H9 (cell line): ENCODE results near the gene STPG1. TPM values are rescaled to one million over a fixed set of nuclear protein-coding genes. Genes with fewer than 3 reads are reported as not detected.

Experiments used
- DNase-seq: peaks from one replicate; pipeline ENCODE4 v3.0.0-alpha.2; 2017
- H2AFZ ChIP-seq: one replicate; pipeline ENCODE4 v1.6.1; 2013; ENCODE audit warnings: mild to moderate bottlenecking, low read length, control low read depth, moderate library complexity
- H2AK5ac ChIP-seq: 2 replicates; pipeline ENCODE4 v1.6.1; 2013; ENCODE audit warnings: low read length, control low read depth, mixed read lengths; ENCODE audit not compliant: insufficient read length
- H2BK120ac ChIP-seq: one replicate; pipeline ENCODE4 v1.6.1; 2013; ENCODE audit warnings: low read depth, mild to moderate bottlenecking, low read length, control low read depth, inconsistent platforms; ENCODE audit not compliant: poor library complexity, severe bottlenecking
- H2BK12ac ChIP-seq: 2 replicates; pipeline ENCODE4 v1.6.1; 2013; ENCODE audit warnings: low read length, control low read depth, mixed read lengths, low read depth; ENCODE audit not compliant: insufficient read length
- H2BK15ac ChIP-seq: 2 replicates; pipeline ENCODE4 v1.6.1; 2013; ENCODE audit warnings: low read depth, low read length, control low read depth
- H2BK20ac ChIP-seq: one replicate; pipeline ENCODE4 v1.6.1; 2013; ENCODE audit warnings: low read depth, mild to moderate bottlenecking, low read length, control low read depth, inconsistent platforms; ENCODE audit not compliant: poor library complexity, severe bottlenecking
- H2BK5ac ChIP-seq: 2 replicates; pipeline ENCODE4 v1.6.1; 2013; ENCODE audit warnings: low read length, control low read depth, mixed read lengths; ENCODE audit not compliant: insufficient read length
- H3K14ac ChIP-seq: 2 replicates; pipeline ENCODE4 v1.6.1; 2013; ENCODE audit warnings: low read length, control low read depth; ENCODE audit not compliant: insufficient read depth
- H3K18ac ChIP-seq: 2 replicates; pipeline ENCODE4 v1.6.1; 2013; ENCODE audit warnings: low read depth, mild to moderate bottlenecking, mixed read lengths, low read length, control low read depth; ENCODE audit not compliant: insufficient read length
- H3K23ac ChIP-seq: 2 replicates; pipeline ENCODE4 v1.6.1; 2013; ENCODE audit warnings: low read length, control low read depth, mixed read lengths, low read depth; ENCODE audit not compliant: insufficient read length
- H3K23me2 ChIP-seq: 2 replicates; pipeline ENCODE4 v1.6.1; 2013; ENCODE audit warnings: low read depth, mild to moderate bottlenecking, mixed read lengths, low read length, control low read depth; ENCODE audit not compliant: insufficient read length, poor library complexity, severe bottlenecking
- H3K27ac ChIP-seq: 2 replicates; pipeline ENCODE4 v1.5.1; 2013; ENCODE audit warnings: low read length, control low read depth, mixed read lengths, low read depth; ENCODE audit not compliant: insufficient read length
- H3K27me3 ChIP-seq: 2 replicates; pipeline ENCODE4 v1.6.1; 2013; ENCODE audit warnings: low read length, control low read depth, inconsistent platforms; ENCODE audit not compliant: insufficient read depth
- H3K4ac ChIP-seq: 2 replicates; pipeline ENCODE4 v1.6.1; 2013; ENCODE audit warnings: low read depth, mild to moderate bottlenecking, control low read depth, inconsistent platforms, low read length, moderate library complexity
- H3K4me1 ChIP-seq: 2 replicates; pipeline ENCODE4 v1.6.1; 2013; ENCODE audit warnings: low read length, control low read depth, inconsistent platforms; ENCODE audit not compliant: insufficient read depth
- H3K4me2 ChIP-seq: 2 replicates; pipeline ENCODE4 v1.6.1; 2013; ENCODE audit warnings: low read length, control low read depth, mixed read lengths; ENCODE audit not compliant: insufficient read length, insufficient read depth
- H3K56ac ChIP-seq: 2 replicates; pipeline ENCODE4 v1.6.1; 2013; ENCODE audit warnings: low read depth, mild to moderate bottlenecking, mixed read lengths, low read length, control low read depth; ENCODE audit not compliant: insufficient read length
- H3K79me1 ChIP-seq: 2 replicates; pipeline ENCODE4 v1.6.1; 2013; ENCODE audit warnings: low read depth, mild to moderate bottlenecking, moderate library complexity, low read length, control low read depth, inconsistent platforms; ENCODE audit not compliant: insufficient read depth, poor library complexity, severe bottlenecking
- H3K79me2 ChIP-seq: 2 replicates; pipeline ENCODE4 v1.6.1; 2013; ENCODE audit warnings: low read length, control low read depth, inconsistent platforms; ENCODE audit not compliant: insufficient read depth
- H3K9ac ChIP-seq: 2 replicates; pipeline ENCODE4 v1.6.1; 2013; ENCODE audit warnings: low read length, control low read depth, mixed read lengths; ENCODE audit not compliant: insufficient read length; ENCODE audit errors: extremely low read depth
- H3K9me3 ChIP-seq: one replicate; pipeline ENCODE4 v1.6.1; 2013; ENCODE audit warnings: low read depth, low read length, inconsistent platforms; ENCODE audit not compliant: control insufficient read depth
- H3T11ph ChIP-seq: one replicate; pipeline ENCODE4 v1.6.1; 2013; ENCODE audit warnings: mild to moderate bottlenecking, low read length, control low read depth, inconsistent platforms
- H4K20me1 ChIP-seq: one replicate; pipeline ENCODE4 v1.6.1; 2013; ENCODE audit not compliant: control insufficient read depth, insufficient read length, insufficient read depth
- H4K5ac ChIP-seq: 2 replicates; pipeline ENCODE4 v1.6.1; 2013; ENCODE audit warnings: low read depth, mild to moderate bottlenecking, mixed read lengths, low read length, control low read depth; ENCODE audit not compliant: insufficient read length
- H4K8ac ChIP-seq: replicated peaks from 2 replicates; pipeline ENCODE4 v1.6.1; 2013; ENCODE audit warnings: low read length, control low read depth, mixed read lengths, low read depth; ENCODE audit not compliant: insufficient read length
- H4K91ac ChIP-seq: 2 replicates; pipeline ENCODE4 v1.6.1; 2013; ENCODE audit warnings: low read depth, mild to moderate bottlenecking, moderate library complexity, mixed read lengths, low read length, control low read depth; ENCODE audit not compliant: insufficient read length
- H3K27ac Mint-ChIP-seq, 3 experiments: 2 replicates in 2 of 3; 3 replicates in 1 of 3; pipeline ENCODE4 v1.8.0; 2020 to 2021; ENCODE audit warnings: mixed read lengths in 3 of 3, mild to moderate bottlenecking in 1 of 3, moderate library complexity in 1 of 3
- H3K27me3 Mint-ChIP-seq: 2 replicates; pipeline ENCODE4 v1.8.0; 2021; ENCODE audit warnings: low read depth, mild to moderate bottlenecking, moderate library complexity, mixed read lengths
- H3K36me3 Mint-ChIP-seq, 3 experiments: 2 replicates in 2 of 3; 3 replicates in 1 of 3; pipeline ENCODE4 v1.8.0; 2020 to 2021; ENCODE audit warnings: low read depth in 3 of 3, mixed read lengths in 3 of 3; ENCODE audit not compliant: insufficient read depth in 1 of 3
- H3K4me1 Mint-ChIP-seq, 2 experiments: 2 replicates each; pipeline ENCODE4 v1.8.0; 2020; ENCODE audit warnings: mixed read lengths in 2 of 2
- H3K4me3 Mint-ChIP-seq, 2 experiments: 2 replicates in 1 of 2; 3 replicates in 1 of 2; pipeline ENCODE4 v1.8.0; 2020 to 2021; ENCODE audit warnings: mild to moderate bottlenecking in 2 of 2, mixed read lengths in 2 of 2, moderate library complexity in 1 of 2
- H3K9me3 Mint-ChIP-seq, 2 experiments: 2 replicates in 1 of 2; 3 replicates in 1 of 2; pipeline ENCODE4 v1.8.0; 2020; ENCODE audit warnings: mild to moderate bottlenecking in 2 of 2, mixed read lengths in 2 of 2, moderate library complexity in 1 of 2
- WGBS: extraction: QIAGEN DNeasy Blood & Tissue Kit; methylation state at CpG from one replicate; pipeline ENCODE4 v1.1.7; 2013; ENCODE audit warnings: missing lambda C conversion rate, low lambda C conversion rate, mixed read lengths; ENCODE audit not compliant: insufficient read length; ENCODE audit errors: extremely low coverage; 5-methylcytosine and 5-hydroxymethylcytosine counted together
- total RNA-seq: library from RNA; stranded (reverse); gene quantifications from 2 replicates; pipeline ENCODE4 v1.2.1, GENCODE V29; 2021
- TF ChIP-seq, protein P1 (sequence below): fragments of 200-600 bp; sonication (generic); conservative IDR thresholded peaks from 3 replicates; pipeline ENCODE4 v1.8.0; 2021; ENCODE audit warnings: antibody characterized with exemption, mild to moderate bottlenecking

The STPG1 gene
- total RNA-seq, 1 experiment from 2014 or later, result 8.3 TPM

DNA sequence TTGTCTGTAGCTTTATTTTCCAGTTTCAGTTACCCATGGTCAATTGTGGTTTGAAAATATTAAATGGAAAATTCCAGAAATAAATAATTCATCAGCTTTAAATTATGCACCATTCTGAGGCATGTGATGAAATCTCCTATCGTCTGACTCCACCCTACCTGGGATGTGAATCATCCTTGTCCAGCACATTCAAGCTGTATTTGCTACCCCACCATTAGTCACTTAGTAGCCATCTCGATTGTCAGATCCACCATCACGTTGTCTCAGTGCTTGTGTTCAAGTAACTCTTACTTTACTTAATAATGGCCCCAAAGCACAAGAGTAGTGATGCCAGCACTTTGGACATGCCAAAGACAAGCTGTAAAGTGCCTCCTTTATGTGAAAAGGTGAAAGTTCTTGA, 4.0 kb downstream of the STPG1 start:
- Histone ChIP-seq H2BK5ac (no peak overlapping the region), H3K9me3 (no peaks in the 10 kb centered on the region), H3K27ac (no peak overlapping the region), H3K79me1 (no peaks in the 10 kb centered on the region), H3K23ac (no peak overlapping the region), H3K4ac (no peak overlapping the region), H4K5ac (no peak overlapping the region), H2AK5ac (no peak overlapping the region), H2AFZ (no peak overlapping the region), H3K56ac (no peak overlapping the region), H3K79me2 (no peaks in the 10 kb centered on the region), H3K4me1 (no peaks in the 10 kb centered on the region), H4K8ac (no peak overlapping the region), H4K91ac (no peak overlapping the region), H4K20me1 (no peaks in the 10 kb centered on the region), H2BK12ac (no peak overlapping the region), H3K9ac (no peak overlapping the region), H3K18ac (no peak overlapping the region), H3K23me2 (peaks cover 6% of the 10 kb centered on the region), H2BK20ac (no peak overlapping the region), H3K27me3 (no peaks in the 10 kb centered on the region), H2BK15ac (no peak overlapping the region), H3K4me2 (no peak overlapping the region), H3T11ph (no peak overlapping the region), H2BK120ac (no peak overlapping the region), H3K14ac (no peak overlapping the region)
- TF ChIP-seq, protein P1, sequence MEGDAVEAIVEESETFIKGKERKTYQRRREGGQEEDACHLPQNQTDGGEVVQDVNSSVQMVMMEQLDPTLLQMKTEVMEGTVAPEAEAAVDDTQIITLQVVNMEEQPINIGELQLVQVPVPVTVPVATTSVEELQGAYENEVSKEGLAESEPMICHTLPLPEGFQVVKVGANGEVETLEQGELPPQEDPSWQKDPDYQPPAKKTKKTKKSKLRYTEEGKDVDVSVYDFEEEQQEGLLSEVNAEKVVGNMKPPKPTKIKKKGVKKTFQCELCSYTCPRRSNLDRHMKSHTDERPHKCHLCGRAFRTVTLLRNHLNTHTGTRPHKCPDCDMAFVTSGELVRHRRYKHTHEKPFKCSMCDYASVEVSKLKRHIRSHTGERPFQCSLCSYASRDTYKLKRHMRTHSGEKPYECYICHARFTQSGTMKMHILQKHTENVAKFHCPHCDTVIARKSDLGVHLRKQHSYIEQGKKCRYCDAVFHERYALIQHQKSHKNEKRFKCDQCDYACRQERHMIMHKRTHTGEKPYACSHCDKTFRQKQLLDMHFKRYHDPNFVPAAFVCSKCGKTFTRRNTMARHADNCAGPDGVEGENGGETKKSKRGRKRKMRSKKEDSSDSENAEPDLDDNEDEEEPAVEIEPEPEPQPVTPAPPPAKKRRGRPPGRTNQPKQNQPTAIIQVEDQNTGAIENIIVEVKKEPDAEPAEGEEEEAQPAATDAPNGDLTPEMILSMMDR, result no peak
- no CpG with 5 or more reads among the region's 3 CpGs for WGBS
- 0 out of 7 replicates have a peak, but pooled peaks cover 0 to 5% (median 0%) of the 10 kb centered on the region in 3 experiments for H3K36me3 Mint-ChIP-seq
- peaks cover 4 to 11% of the 10 kb centered on the region in 2 experiments for H3K4me1 Mint-ChIP-seq
- no peak for DNase-seq
- no peak overlapping the region for H3K4me3 Mint-ChIP-seq
- no peak overlapping the region for H3K27ac Mint-ChIP-seq
- H3K9me3 Mint-ChIP-seq, result no peaks in the 10 kb centered on the region
- H3K27me3 Mint-ChIP-seq, result no peaks in the 10 kb centered on the region
